SHP77 treated with DMSO at 0.1 percent for 48 hours (cell line): ENCODE data around the gene CTNNBL1.
"Not testable (repeated sequence)": the region's sequence is repeated elsewhere in the genome, so short reads cannot be mapped to it uniquely, and the experiment has no call there.

ENCODE experiments used
- DNase-seq: peaks from one replicate; lab custom pipeline; 2025; lab: John Stamatoyannopoulos, UW

Gene CTNNBL1

DNA sequence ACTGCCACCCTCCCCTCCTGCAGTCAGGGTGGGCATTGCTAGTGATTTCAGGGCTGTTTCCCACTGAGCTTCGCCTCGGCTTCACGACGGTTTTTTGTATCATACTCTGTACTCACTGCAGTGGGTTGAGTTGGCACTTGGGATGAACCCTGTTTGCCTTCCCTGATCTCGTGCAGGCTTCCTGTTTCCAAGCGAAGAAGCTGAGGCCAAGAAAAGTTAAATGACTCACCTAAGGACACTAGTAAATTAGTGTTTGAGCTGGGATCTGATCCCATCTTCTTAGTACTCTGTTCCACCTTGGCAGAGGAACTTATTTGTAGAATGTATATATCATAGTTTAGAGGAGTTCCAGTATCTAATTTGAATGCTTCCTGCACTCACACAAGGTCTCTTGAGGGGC is 158.8 kb downstream of the CTNNBL1 start:
- DNase-seq, result no peak

DNA sequence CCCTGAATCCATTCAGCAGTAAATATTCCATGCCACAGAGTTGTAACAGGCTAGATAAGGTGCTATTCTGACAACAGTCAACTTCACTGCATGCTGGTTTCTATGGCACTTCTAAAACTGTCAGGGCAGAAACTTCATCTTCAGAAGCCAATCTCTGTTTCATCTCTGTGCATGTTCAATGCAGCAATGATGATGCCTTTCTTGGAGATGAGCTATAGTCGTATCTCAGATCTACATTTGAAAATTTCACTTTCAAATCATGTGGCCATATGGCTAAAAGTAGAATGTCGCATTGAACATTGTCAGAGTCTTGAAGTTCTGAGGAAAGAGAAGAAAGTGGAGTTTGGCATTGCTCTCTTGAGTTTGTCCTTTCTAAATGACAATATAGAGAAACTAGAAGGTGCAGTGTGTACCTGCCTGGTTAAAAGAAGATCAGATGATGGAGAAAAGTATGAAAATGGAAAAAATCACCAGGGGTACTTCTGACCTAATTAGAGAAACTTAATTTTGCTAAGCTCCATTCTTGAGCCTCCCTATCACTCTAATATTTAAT is 160.1 kb downstream of the CTNNBL1 start:
- no peak for DNase-seq

GRCh38 chr20:37856034-37856433 is 162.2 kb downstream of the CTNNBL1 start:
- not testable (repeated sequence) for DNase-seq

DNA sequence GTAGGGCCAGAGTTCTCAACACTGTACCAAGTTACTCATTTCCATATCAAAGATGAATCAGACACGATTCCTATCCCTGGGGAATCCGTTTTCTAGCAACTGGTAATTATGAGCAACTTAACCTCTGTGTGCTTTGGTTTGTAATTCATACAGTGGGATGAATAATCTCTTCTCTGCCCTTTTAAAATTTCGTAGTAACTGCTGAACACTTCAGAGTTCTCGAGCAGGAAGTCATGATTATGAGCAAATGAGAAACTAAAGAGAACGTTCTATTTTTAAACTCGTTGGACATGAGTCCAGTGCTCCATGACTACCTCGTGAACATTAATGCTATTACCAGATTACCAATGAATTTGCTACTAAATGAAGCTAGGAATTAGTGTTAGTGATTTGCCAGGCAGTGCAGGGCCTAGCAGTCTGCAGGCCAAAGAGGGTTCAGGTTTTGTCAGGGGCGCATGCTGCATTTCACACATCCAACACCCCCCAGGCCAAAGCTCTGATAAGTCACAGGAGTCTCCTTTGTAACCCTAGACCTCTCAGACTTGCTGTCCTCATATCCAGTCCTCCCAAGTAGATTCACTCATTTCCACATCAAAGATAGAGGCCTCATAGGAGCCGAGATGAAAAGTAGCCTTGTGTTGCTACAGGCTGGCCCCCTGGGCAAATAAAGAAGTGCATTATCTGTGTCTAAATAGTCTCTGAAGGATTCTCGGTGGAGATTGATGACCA is 163.3 kb downstream of the CTNNBL1 start:
- DNase-seq, result no peak

DNA sequence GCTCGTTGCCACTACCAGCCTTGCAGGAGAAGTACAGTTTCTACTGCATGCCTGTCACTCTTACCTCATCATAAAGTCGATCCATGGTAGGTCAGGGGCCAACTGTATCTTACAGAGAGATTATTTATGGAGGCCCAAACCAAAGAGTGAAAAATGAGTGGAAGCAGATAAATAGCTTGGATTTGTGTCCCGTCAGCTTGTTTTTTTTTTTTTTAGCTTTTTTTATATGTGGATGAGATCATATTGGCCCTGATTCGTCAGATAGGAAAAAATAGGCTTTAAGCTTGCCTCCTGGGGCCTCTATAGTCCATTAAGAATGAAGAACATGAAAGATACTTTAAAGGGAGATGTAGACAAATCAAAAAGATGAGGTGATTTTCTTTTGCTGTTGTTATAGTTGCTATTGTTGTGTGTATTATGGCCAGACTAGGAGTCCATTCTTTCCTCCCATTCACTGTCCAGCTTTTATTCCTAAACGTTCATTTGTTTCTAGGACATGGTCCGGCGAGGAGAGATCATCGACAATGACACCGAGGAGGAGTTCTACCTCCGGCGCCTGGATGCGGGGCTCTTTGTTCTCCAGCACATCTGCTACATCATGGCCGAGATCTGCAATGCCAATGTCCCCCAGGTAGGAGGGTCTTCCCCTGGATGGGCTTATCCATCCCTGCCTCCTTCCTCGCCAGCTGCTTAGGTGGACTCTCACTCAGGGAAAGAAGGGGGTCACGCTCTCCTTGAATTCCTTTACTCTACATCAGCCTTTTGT is 165.8 kb downstream of the CTNNBL1 start:
- no peak for DNase-seq

- DNase-seq, result no peak
Observed at GRCh38 chr20:37863289-37863688, 169.5 kb downstream of the CTNNBL1 start.

GRCh38 chr20:37864298-37864697 is 170.5 kb downstream of the CTNNBL1 start:
- no peak for DNase-seq

GRCh38 chr20:37866051-37866450 is 172.2 kb downstream of the CTNNBL1 start:
- no peak for DNase-seq

DNA sequence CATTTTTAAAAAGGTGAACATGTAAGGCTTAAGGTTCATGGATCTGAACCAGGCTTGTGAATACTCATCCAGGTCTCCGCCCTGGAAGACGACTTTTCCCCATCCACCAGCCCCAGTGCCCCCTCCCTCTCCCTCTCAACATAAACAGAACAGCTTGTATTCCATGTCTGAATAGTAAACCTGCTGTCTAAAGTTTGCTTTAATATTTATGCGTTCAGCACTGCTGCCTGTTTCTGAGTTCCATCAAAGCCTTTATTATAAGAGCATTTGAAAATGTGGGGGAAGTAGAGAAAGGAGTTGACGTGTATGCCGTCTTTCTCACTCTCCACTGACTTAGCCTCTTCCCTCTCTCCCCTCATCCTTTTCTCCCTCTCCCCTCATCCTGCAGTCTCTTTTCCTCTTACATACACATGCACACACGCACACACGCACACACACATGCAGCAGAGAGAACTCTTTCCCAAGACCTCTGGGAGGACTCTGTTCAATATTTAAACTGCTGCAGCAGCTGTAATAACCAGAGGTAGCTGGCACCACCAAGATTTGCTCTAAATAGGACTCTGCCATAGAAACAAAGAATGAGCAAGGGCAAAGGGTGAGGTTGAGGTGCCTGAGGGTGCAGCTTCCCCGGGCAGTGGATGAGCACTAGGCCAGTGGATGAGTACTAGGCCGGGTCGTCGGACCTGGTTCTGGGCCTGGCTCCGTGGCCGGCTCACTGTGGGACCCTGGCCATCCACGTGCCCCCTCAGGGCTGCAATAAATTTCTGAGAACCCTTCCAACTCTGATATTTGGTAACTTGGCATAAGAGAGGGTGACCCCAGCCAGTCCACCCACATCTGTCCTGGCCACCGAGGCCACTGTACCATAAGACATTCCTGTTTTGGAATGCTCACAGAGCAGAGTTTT is 173.7 kb downstream of the CTNNBL1 start:
- no peak for DNase-seq

- no peak for DNase-seq
Observed at GRCh38 chr20:37868851-37869333, 175.1 kb downstream of the CTNNBL1 start.

DNA sequence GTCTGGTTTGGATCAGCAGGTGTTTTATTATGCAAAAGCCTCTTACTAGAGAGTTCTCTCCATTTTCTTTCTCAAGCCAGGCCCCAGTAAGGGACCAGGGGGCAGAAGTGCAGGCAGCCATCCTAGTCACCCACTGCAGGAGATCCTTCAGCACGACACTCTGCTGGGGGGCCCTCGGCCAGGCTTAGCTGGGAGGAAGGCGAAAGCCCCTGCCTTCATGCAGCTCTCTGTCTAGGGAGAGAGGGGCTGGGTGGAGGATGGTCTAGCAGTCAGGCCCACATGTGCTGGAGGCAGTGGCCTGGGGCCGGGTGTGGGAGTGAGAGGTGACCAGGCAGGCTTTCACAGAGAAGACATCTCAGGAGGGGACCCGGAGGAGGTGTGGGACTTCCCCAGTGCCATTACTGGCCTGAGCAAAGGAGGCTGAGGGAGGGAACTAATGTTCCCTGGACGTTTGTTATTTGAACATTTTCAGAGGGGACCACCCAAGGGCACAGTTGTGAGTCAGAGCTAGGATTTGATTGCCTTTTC is 175.6 kb downstream of the CTNNBL1 start:
- DNase-seq, result no peak

GRCh38 chr20:37870294-37870693 is 176.5 kb downstream of the CTNNBL1 start:
- DNase-seq, result no peak

- no peak for DNase-seq
Observed at GRCh38 chr20:37871751-37872150, 177.9 kb downstream of the CTNNBL1 start.

DNA sequence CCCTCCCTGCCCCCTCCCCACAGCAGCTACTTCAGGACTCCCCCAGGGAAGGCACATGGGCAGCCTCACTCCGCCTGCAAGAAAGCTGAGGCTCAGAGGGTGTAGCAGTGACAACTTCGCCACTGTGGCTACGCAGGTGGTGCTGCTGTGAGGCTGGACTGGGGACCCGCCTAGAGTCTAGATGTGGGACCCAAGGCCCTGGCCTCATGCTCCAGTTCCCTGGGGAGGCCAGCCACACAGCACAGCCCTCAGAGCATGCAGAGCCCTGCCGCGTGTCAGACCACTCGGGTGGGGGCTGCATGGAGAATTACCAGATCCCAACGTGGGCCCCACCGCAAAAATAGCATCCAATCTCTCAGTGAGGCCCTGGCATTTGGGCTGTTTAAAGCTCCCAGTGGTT is 178.3 kb downstream of the CTNNBL1 start:
- no peak for DNase-seq

DNA sequence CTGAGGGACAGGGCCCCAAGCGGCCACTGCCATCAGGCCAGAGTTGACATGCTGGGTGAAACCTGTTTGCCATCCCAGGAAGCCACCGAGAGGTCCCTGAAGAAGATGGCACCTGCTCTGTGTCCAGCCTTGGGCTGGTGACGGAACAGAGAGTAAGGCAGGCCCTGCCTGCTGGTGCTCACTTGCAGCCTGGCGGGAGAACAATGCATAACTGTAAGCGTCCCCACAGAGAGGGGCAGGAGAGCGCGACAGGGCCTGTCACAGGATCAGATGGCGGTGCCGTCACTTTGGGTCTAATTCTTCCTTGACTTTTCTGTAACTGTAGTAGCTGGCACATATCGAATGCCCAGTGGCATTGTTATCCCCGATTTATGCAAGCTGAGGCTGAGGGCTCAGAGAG is 180.1 kb downstream of the CTNNBL1 start:
- DNase-seq, result no peak

GRCh38 chr20:37875460-37876175 is 181.8 kb downstream of the CTNNBL1 start:
- DNase-seq, result no peak

GRCh38 chr20:37876863-37877262 is 183.0 kb downstream of the CTNNBL1 start:
- no peak for DNase-seq

- DNase-seq, result no peak
Observed at GRCh38 chr20:37877832-37878772, 184.3 kb downstream of the CTNNBL1 start.

GRCh38 chr20:37878835-37879599 is 185.2 kb downstream of the CTNNBL1 start:
- no peak for DNase-seq
